ENCODE measurements around the gene RTN4R.

The RTN4R gene

GRCh38 chr22:20260071-20260765 is 7.9 kb downstream of the RTN4R start:
- no peak for DNase-seq (ENCODE audit: low read depth, low spot score)
- H3K27ac ChIP-seq, result no peak overlapping the region

GRCh38 chr22:20259327-20259688 is 8.8 kb downstream of the RTN4R start:
- DNase-seq (ENCODE audit: low read depth, low spot score), result no peak
- no peak overlapping the region for H3K27ac ChIP-seq

GRCh38 chr22:20258584-20259326 is 9.4 kb downstream of the RTN4R start:
- H3K27ac ChIP-seq, result no peak overlapping the region
- DNase-seq (ENCODE audit: low read depth, low spot score), result no peak

GRCh38 chr22:20258021-20258299 is 10.2 kb downstream of the RTN4R start:
- DNase-seq (ENCODE audit: low read depth, low spot score), result no peak
- H3K27ac ChIP-seq, result no peak overlapping the region

GRCh38 chr22:20257212-20258020 is 10.7 kb downstream of the RTN4R start:
- no peak overlapping the region for H3K27ac ChIP-seq
- no peak for DNase-seq (ENCODE audit: low read depth, low spot score)

GRCh38 chr22:20256551-20257211 is 11.4 kb downstream of the RTN4R start:
- no peak overlapping the region for H3K27ac ChIP-seq
- no peak for DNase-seq (ENCODE audit: low read depth, low spot score)

- DNase-seq (ENCODE audit: low read depth, low spot score), result no peak
- no peak overlapping the region for H3K27ac ChIP-seq
These were observed 12.1 kb downstream of the RTN4R start for GRCh38 chr22:20256027-20256426.

- no peak for DNase-seq (ENCODE audit: low read depth, low spot score)
- peak overlapping the region; percentile 29 for H3K27ac ChIP-seq
These were observed 12.9 kb downstream of the RTN4R start for GRCh38 chr22:20254975-20255946.

GRCh38 chr22:20253161-20253560 is 15.0 kb downstream of the RTN4R start:
- H3K27ac ChIP-seq, result no peak overlapping the region
- no peak for DNase-seq (ENCODE audit: low read depth, low spot score)

- no peak overlapping the region for H3K27ac ChIP-seq
- DNase-seq (ENCODE audit: low read depth, low spot score), result no peak
These were observed 16.1 kb downstream of the RTN4R start for GRCh38 chr22:20251981-20252380.

GRCh38 chr22:20251491-20251890 is 16.6 kb downstream of the RTN4R start:
- no peak for DNase-seq (ENCODE audit: low read depth, low spot score)
- H3K27ac ChIP-seq, result no peak overlapping the region

GRCh38 chr22:20249797-20250354 is 18.2 kb downstream of the RTN4R start:
- H3K27ac ChIP-seq, result no peak overlapping the region

GRCh38 chr22:20248461-20248978 is 19.6 kb downstream of the RTN4R start:
- no peak for DNase-seq (ENCODE audit: low read depth, low spot score)
- H3K27ac ChIP-seq, result no peak overlapping the region

More at GRCh38 chr22:20249797-20250354, 18.2 kb downstream of the RTN4R start:
- no peak for DNase-seq (ENCODE audit: low read depth, low spot score)

GRCh38 chr22:20247608-20248171 is 20.4 kb downstream of the RTN4R start:
- DNase-seq (ENCODE audit: low read depth, low spot score), result no peak
- no peak overlapping the region for H3K27ac ChIP-seq

GRCh38 chr22:20247010-20247505 is 21.1 kb downstream of the RTN4R start:
- no peak for DNase-seq (ENCODE audit: low read depth, low spot score)
- no peak overlapping the region for H3K27ac ChIP-seq

- H3K27ac ChIP-seq, result no peak overlapping the region
- DNase-seq (ENCODE audit: low read depth, low spot score), result no peak
These were observed 21.6 kb downstream of the RTN4R start for GRCh38 chr22:20246368-20247009.

GRCh38 chr22:20245577-20246367 is 22.3 kb downstream of the RTN4R start:
- H3K27ac ChIP-seq, result no peak overlapping the region
- no peak for DNase-seq (ENCODE audit: low read depth, low spot score)

Data from epithelial cell of prostate (primary cell).